IPS-20b (cell line): Measurements from ENCODE around the gene EPX.

ENCODE experiments used
- H3K27ac ChIP-seq: one replicate; pipeline ENCODE4 v1.5.1; 2013; ENCODE audit warnings: low read length
- H3K27me3 ChIP-seq: 2 replicates; pipeline ENCODE4 v1.6.1; 2013; ENCODE audit warnings: mild to moderate bottlenecking, low read length, inconsistent platforms; ENCODE audit not compliant: insufficient read depth
- H3K36me3 ChIP-seq: 2 replicates; pipeline ENCODE4 v1.6.1; 2013; ENCODE audit warnings: low read depth, mild to moderate bottlenecking, inconsistent platforms, low read length, moderate library complexity; ENCODE audit not compliant: insufficient read depth
- H3K4me1 ChIP-seq: 2 replicates; pipeline ENCODE4 v1.6.1; 2013; ENCODE audit warnings: mild to moderate bottlenecking, control low read depth, inconsistent platforms, low read length, moderate library complexity; ENCODE audit not compliant: insufficient read depth
- H3K4me3 ChIP-seq: 2 replicates; pipeline ENCODE4 v1.5.1; 2013; ENCODE audit warnings: mild to moderate bottlenecking, low read length, inconsistent platforms
- H3K9ac ChIP-seq: 2 replicates; pipeline ENCODE4 v1.6.1; 2013; ENCODE audit warnings: low read depth, mild to moderate bottlenecking, inconsistent platforms, low read length, moderate library complexity
- H3K9me3 ChIP-seq: 2 replicates; pipeline ENCODE4 v1.6.1; 2013; ENCODE audit warnings: mild to moderate bottlenecking, low read depth, low read length, inconsistent platforms; ENCODE audit not compliant: insufficient read depth

Gene EPX

GRCh38 chr17:58165981-58166380, 26.5 kb upstream of the EPX start:
- no peak overlapping the region for H3K4me3 ChIP-seq
- H3K9me3 ChIP-seq, result no peaks in the 10 kb centered on the region
- no peaks in the 10 kb centered on the region for H3K36me3 ChIP-seq
- H3K9ac ChIP-seq, result no peak overlapping the region
- no peak overlapping the region for H3K27ac ChIP-seq
- peaks cover 71% of the 10 kb centered on the region for H3K27me3 ChIP-seq
- H3K4me1 ChIP-seq, result no peaks in the 10 kb centered on the region

GRCh38 chr17:58166682-58167081, 25.8 kb upstream of the EPX start, which contains the start of gene OR4D2:
TSS of gene OR4D2 (plus strand) at chr17:58166982. CDS start at chr17:58169656, 2,674 bp downstream.
- Histone ChIP-seq H3K4me3 (no peak within 1 kb of the TSS), H3K36me3 (no peaks in the 10 kb centered on the region), H3K4me1 (no peaks in the 10 kb centered on the region), H3K9ac (no peak within 1 kb of the TSS), H3K27ac (no peak within 1 kb of the TSS), H3K9me3 (no peaks in the 10 kb centered on the region), H3K27me3 (peaks cover 64% of the 10 kb centered on the region)

- H3K27ac ChIP-seq, result no peak overlapping the region
- no peak overlapping the region for H3K4me3 ChIP-seq
- H3K9me3 ChIP-seq, result no peaks in the 10 kb centered on the region
- H3K27me3 ChIP-seq, result peaks cover 55% of the 10 kb centered on the region
- no peaks in the 10 kb centered on the region for H3K4me1 ChIP-seq
- H3K36me3 ChIP-seq, result no peaks in the 10 kb centered on the region
- H3K9ac ChIP-seq, result no peak overlapping the region
Observed at GRCh38 chr17:58170622-58171021, 21.9 kb upstream of the EPX start.

- H3K9ac ChIP-seq, result no peak overlapping the region
- H3K4me1 ChIP-seq, result no peaks in the 10 kb centered on the region
- H3K9me3 ChIP-seq, result no peaks in the 10 kb centered on the region
- H3K36me3 ChIP-seq, result no peaks in the 10 kb centered on the region
- no peak overlapping the region for H3K4me3 ChIP-seq
- peaks cover 39% of the 10 kb centered on the region for H3K27me3 ChIP-seq
- H3K27ac ChIP-seq, result no peak overlapping the region
Observed at GRCh38 chr17:58172369-58173071, 20.0 kb upstream of the EPX start.

GRCh38 chr17:58174871-58175270, 17.7 kb upstream of the EPX start:
- no peak overlapping the region for H3K4me3 ChIP-seq
- H3K9ac ChIP-seq, result no peak overlapping the region
- H3K4me1 ChIP-seq, result no peaks in the 10 kb centered on the region
- H3K27me3 ChIP-seq, result peaks cover 24% of the 10 kb centered on the region
- H3K36me3 ChIP-seq, result no peaks in the 10 kb centered on the region
- H3K27ac ChIP-seq, result no peak overlapping the region
- H3K9me3 ChIP-seq, result no peaks in the 10 kb centered on the region

- Histone ChIP-seq H3K36me3 (no peaks in the 10 kb centered on the region), H3K4me3 (no peak overlapping the region)
Observed at GRCh38 chr17:58176200-58176599, 16.3 kb upstream of the EPX start.

GRCh38 chr17:58181796-58182195, 10.7 kb upstream of the EPX start:
- Histone ChIP-seq H3K4me1 (no peaks in the 10 kb centered on the region), H3K27me3 (peaks cover 3% of the 10 kb centered on the region; the same call in 1 of the 2 replicates), H3K9me3 (no peaks in the 10 kb centered on the region), H3K9ac (no peak overlapping the region), H3K27ac (no peak overlapping the region), H3K36me3 (no peaks in the 10 kb centered on the region), H3K4me3 (no peak overlapping the region)

More at GRCh38 chr17:58176200-58176599, 16.3 kb upstream of the EPX start:
- H3K9ac ChIP-seq, result no peak overlapping the region
- H3K4me1 ChIP-seq, result no peaks in the 10 kb centered on the region
- H3K27ac ChIP-seq, result no peak overlapping the region
- H3K27me3 ChIP-seq, result peaks cover 14% of the 10 kb centered on the region
- H3K9me3 ChIP-seq, result no peaks in the 10 kb centered on the region

GRCh38 chr17:58183514-58183913, 9.0 kb upstream of the EPX start:
- no peaks in the 10 kb centered on the region for H3K9me3 ChIP-seq
- no peak overlapping the region for H3K4me3 ChIP-seq
- H3K9ac ChIP-seq, result no peak overlapping the region
- H3K36me3 ChIP-seq, result no peaks in the 10 kb centered on the region
- H3K27ac ChIP-seq, result no peak overlapping the region
- H3K27me3 ChIP-seq, result no peaks in the 10 kb centered on the region; the same call in 1 of the 2 replicates
- H3K4me1 ChIP-seq, result no peaks in the 10 kb centered on the region

GRCh38 chr17:58184308-58184985, 8.1 kb upstream of the EPX start:
- no peak overlapping the region for H3K27ac ChIP-seq
- H3K9ac ChIP-seq, result no peak overlapping the region
- H3K4me3 ChIP-seq, result no peak overlapping the region
- H3K27me3 ChIP-seq, result no peaks in the 10 kb centered on the region; the same call in 1 of the 2 replicates
- H3K4me1 ChIP-seq, result no peaks in the 10 kb centered on the region
- no peaks in the 10 kb centered on the region for H3K9me3 ChIP-seq
- no peaks in the 10 kb centered on the region for H3K36me3 ChIP-seq

- H3K27me3 ChIP-seq, result no peaks in the 10 kb centered on the region; the same call in 1 of the 2 replicates
- no peak overlapping the region for H3K27ac ChIP-seq
- H3K4me1 ChIP-seq, result no peaks in the 10 kb centered on the region
- no peaks in the 10 kb centered on the region for H3K9me3 ChIP-seq
- H3K9ac ChIP-seq, result no peak overlapping the region
- no peak overlapping the region for H3K4me3 ChIP-seq
- H3K36me3 ChIP-seq, result no peaks in the 10 kb centered on the region
Observed at GRCh38 chr17:58184986-58185761, 7.4 kb upstream of the EPX start.

GRCh38 chr17:58186591-58186990, 5.9 kb upstream of the EPX start:
- Histone ChIP-seq H3K27me3 (no peaks in the 10 kb centered on the region; the same call in 1 of the 2 replicates), H3K36me3 (no peaks in the 10 kb centered on the region), H3K4me1 (no peaks in the 10 kb centered on the region), H3K9ac (no peak overlapping the region), H3K9me3 (no peaks in the 10 kb centered on the region), H3K27ac (no peak overlapping the region), H3K4me3 (no peak overlapping the region)
